NCI-H1048 (cell line): ENCODE results near the gene ZNF655.
"Not testable (repeated sequence)": the region's sequence is repeated elsewhere in the genome, so short reads cannot be mapped to it uniquely, and the experiment has no call there.

Source experiments
- DNase-seq: peaks from one replicate; lab custom pipeline; 2025; lab: John Stamatoyannopoulos, UW

ZNF655 gene

DNA sequence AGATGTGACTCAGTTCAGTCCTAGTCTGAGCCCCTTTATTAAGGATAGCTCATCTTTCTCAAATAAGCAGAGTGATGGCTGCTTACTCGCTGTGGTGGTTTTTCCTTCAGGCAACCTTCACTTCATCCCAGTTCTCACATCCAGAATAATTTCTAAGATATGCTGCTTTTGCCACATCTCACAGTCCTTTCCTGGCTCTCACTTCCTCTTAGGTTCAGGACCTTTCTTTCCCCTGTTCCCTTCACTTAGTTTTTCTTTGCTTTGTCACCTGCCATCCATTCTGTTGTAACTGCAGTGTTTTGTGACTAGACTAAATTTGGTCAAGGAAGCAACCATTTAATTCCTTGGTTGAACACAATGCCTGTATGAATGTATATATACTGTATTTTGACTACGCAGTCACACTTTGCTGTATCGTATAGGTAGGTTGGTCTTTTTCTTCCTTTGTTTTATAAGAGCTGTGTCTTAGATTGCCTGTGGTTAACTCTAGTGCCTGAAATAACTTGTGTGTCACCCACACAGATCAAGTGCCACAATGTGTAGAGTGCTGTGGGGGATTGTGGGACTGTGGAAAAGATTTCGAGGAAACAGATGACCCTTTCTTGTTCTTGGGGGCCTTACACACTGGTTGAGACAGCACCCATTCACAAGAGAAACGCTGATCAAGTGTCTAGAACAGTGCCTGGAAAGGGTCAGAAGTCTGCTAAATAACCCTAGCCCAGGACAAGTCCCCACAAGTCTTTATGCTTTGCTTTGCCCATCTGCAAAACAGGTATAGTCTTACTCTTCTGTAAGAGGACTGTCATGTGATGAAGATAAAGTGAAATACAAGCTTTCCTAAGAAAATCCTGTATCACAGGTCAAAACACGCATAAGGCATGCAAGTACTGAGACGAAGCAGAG is 2.6 kb downstream of the ZNF655 start:
- DNase-seq = no peak

DNA sequence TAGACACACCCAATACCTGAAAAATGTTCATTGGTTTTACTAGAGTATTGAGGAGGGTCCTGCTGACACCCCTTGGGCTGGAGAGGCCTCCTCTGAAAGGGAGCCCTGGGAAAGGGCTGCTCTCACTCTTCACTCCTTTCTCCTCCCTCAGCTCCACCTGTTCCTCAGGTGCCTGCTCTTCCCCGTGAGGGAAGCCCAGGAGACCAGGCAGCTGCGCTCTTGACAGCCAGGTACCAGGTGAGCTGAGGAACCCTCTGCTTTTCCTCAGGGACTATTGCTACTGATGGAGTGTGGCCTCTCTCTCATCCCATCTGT is 3.3 kb downstream of the ZNF655 start:
- DNase-seq = no peak

DNA sequence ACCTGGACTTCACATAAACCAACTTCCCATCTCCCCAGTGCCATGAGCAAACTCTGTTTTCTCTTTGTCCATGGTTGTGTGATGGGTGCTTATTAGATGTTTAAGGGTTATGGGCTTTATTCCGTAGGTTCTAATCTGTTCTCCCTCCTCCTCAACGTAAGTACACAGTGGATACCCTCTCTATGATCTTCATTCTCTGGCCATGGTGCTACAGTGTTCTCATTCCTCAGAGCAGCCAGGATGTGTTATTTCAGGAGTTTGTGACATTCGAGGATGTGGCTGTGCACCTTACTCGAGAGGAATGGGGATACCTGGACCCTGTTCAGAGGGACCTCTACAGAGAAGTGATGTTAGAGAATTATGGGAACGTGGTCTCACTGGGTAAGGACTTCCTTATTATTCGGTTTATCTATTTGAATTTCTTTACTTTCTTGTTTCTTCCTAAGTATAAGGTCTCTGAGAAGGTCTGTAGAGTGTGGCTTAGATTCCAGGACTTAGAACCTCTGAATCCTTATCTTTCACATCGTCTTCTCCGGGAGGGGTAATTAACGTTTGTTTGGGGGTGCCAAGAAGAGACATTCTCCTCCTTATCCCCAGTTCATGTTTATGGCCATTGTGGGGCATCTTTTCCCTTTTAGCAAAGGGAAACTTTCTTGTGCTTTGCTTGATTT is 3.8 kb downstream of the ZNF655 start:
- DNase-seq = no peak

DNA sequence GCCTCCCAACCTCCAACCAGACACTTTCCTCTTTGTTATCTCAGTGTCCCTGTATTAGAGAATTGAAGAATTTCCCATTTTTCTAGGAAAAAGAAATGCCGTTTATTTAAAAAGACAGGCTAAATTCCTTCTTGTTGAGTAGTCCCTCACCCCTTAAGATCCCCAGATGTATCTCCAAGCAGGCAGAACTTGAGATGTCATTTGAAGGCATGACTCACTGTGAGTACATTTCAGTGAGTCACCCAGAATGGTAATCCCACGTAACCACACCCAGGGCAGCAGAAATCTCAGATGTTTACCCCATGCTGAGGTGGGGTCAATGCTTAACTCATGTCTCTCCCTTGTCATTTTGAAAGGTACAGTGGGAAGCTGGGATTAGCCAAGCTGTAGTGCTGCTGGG is 4.4 kb downstream of the ZNF655 start:
- no peak for DNase-seq

DNA sequence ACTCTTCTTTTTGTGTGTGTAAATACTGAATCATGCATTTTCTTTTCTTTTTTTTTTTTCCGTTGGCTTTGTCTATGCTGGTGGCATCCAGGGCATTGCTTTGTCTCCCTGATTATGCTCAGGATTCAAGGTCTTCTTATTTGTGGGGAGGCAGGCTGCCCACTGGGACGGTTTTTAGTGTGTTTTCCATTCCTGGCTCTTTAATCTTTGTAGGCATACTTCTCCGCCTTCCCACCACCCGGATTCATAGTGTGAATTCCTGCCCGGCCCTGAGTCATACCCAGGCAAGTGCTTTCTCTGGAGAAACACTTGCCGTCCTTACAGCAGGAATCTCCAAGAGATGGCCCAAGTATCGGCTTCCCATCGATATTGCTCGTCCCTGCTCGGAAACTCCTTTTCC is 5.2 kb downstream of the ZNF655 start:
- DNase-seq = no peak

DNA sequence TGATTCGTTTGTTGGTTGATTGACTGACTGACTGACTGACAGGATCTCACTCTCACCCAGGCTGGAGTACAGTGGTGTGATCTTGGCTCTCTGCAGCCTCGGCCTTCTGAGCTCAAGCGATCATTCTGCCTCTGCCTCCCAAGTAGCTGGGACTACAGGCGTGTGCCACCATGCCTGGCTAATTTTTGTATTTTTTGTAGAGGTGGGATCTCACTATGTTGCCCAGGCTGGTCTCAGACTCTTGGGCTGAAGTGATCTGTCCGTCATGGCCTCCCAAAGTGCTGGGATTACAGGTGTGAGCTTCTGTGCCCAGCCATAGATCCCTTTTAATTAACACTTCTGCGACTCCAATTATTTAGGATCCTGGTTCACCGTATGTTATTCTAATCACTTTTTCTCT is 10.3 kb downstream of the ZNF655 start:
- not testable (repeated sequence) for DNase-seq

DNA sequence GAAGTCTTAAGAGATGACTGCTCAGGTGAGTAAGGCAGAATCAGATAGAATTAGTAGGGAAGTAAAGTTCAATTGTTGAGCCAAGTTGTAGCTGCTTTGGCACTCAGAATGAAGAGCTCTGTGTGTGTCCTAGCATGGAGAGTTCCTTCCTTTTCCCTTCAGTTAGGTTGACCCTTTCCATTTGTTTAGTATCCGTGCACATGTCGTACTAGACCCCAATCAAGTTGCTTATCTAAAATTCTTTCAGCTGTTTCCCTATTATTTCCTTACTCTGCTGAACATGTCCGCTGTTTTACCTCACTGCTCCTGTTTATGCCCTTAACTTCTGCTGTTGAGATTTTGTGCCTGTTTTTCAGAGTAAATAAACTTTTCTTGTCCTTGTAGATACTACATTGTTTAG is 13.3 kb downstream of the ZNF655 start:
- no peak for DNase-seq

DNA sequence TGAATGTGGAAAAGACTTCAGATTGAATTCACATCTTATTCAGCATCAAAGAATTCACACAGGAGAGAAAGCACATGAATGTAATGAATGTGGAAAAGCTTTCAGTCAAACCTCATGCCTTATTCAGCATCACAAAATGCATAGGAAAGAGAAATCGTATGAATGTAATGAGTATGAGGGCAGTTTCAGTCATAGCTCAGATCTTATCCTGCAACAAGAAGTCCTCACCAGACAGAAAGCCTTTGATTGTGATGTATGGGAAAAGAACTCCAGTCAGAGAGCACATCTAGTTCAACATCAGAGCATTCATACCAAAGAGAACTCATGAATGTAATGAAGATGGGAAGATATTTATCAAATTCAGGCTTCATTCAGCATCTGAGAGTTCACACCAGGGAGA is 14.8 kb downstream of the ZNF655 start:
- no peak for DNase-seq

DNA sequence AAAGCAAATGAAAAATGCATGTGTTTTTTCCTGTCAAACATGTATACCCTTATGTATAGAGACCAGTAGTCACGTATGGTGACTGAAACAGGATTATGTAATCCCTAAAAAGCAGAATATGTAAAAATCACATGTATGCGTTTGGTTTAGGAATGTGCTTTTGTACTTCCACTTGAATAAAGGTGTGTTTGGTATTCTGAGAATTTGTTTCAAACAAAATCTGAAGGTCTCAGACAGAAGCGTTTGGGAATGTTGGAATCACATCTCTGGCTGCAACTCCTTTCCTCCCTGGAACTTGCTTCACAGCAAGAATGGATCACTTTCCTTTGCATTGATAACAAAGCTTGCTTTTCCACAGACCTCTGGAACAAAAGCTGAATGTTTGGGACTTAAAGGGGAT is 17.8 kb downstream of the ZNF655 start:
- DNase-seq = no peak

DNA sequence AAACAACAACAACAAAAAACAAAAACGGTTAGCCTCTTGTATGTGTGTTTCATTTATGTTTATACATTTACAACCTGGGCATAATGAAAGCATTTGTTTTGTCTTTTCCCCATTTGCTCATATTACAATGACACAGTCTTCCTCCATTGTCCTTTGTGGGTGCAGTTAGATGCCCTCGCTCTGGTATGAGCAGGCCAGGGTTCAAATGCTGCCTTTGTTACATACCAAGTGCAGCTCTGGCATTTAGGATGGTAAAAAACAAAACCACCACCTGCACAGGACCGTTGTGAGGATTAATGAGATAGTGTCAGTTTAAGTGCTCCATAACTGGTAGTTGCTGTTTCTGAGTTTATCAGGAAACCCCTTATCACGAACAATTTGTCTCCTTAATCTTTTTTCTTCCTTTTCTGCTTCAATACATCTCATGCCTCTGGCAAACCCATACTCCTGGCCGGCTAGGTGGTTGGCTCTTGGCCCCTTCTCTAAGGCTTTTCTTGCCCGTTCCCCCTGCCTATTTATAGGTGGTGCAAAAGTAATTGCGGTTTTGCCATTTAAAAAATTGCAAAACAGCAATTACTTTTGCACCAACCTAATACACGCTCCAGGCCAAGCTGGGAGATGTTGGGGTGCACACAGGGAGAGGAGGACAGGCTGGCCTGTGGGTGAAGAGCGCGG is 21.0 kb downstream of the ZNF655 start:
- DNase-seq = no peak

DNA sequence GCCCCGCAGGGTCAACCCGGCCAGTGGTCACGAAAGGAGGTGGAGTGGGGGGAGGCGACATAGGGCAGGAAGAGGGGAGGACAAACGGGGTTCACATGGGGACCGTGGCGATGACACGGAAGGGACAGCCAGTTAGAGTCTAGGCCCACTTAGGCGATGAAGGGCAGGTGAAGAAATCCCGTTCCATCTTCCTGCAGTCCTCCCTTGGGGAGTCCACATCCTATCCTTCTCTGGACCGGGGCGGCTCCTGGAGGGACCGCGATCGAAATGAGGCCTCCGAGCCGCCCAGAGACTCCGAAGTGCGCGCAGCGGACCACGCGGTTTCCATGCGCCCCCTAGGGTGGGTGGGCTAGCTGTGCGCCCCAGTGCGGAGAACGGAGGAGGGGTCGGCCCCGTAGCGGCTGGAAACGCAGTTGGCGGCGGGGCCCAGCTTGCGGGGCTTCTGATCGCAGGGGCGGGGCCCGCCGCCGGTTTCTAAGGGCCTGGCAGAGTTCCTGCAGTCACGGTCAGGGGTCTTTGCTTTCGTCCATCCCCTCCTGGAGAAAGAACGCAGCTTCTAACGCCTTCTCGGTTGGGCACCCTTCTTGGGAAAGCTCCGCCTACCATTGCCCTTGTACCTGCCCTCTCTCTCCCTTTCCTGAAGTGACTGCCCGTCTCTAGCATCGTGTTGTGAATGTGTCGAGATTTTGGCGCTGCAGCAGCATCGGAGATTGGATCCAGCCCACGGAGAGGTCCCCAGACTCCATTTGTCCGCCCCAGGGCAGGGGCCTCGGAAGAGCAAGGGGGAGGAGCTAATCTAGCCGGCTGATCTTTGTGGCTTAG is 21.7 kb downstream of the ZNF655 start:
- no peak for DNase-seq

DNA sequence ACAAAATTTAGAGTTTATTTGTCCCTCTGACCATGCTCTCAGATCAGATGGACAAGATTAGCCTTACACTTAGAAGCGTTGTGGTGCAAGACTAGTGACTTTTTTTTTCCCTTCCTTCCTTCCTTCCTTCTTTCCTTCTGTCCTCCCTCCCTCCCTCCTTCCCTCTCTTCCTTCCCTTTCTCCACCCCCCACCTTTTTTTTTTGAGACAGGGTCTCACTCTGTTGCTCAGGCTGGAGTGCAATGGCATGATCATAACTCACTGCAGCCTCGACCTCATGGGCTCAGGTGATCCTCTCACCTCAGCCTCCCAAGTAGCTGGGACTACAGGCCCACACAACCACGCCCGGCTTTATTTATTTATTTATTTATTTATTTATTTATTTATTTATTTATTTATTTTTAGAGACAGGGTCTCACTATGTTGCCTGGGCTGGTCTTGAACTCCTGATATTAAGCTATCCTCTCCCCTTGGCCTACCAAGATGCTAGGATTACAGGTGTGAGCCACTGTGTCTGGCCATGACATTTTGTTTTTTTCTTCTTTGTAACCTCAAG is 22.4 kb downstream of the ZNF655 start:
- DNase-seq = not testable (repeated sequence)

DNA sequence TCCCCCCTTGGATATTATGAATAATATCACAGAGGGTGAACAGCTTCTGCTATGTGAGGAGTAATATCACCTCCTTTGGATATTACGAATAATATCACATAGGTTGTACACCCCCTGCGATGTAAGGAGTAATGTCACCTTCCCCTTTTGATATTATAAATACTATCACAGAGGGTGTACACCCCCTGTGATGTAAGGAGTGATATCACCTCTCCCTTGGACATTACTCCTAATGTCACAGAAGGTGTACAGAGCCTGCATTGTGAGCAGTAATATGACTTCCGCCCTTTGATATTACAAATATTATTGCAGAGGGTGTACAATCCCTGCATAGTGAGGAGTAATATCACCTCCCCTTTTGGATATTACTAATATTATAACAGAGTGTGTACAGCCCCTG is 30.4 kb downstream of the ZNF655 start:
- no peak for DNase-seq

DNA sequence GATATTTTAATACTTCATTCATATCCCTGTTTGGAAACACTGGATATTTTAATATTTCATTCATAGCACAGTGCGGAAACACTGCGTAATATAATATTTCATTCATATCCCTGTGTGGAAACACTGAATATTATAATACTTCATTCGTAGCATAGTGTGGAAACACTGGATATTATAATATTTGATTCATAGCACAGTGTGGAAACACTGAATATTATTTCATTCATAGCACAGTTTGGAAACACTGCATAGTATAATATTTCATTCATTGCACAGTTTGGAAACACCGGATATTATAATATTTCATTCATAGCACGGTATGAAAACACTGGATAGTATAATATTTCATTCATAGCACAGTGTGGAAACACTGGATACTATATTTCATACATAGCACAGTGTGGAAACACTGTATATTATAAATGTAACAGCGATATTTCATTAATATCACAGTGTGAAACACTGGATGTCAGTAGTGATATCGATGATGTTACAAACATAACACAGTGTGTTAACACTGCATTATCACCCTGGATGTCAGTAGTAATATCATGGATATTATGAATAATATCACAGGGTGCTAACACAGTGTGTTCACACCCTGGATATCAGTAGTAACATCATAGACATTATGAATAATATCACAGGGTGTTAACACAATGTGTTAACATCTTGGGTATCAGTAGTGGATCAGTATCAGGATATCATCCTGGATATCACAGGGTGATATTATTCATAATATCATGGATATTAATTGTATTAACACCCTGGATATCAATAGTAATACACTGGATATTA is 36.7 kb downstream of the ZNF655 start:
- DNase-seq = no peak

DNA sequence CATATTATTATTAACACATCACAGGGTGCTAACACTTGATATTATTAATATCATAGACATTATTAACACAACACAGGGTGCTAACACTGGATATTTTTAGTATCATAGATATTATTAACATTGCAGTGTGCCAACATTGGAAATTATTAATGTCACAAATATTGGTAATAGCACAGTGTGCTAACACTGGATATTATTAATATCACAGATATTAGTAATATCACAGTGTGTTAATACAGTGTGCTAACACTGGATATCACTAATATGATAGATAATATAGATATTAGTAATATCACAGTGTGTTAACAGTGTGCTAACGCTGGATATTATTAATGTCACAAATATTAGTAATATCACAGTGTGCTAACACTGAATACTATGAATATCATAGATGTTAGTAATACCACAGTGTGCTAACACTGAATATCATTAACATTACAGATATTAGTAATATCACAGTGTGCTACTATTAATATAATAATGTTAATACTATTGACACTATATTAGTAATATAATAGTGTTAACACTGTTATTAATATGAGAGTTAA is 38.0 kb downstream of the ZNF655 start:
- no peak for DNase-seq

DNA sequence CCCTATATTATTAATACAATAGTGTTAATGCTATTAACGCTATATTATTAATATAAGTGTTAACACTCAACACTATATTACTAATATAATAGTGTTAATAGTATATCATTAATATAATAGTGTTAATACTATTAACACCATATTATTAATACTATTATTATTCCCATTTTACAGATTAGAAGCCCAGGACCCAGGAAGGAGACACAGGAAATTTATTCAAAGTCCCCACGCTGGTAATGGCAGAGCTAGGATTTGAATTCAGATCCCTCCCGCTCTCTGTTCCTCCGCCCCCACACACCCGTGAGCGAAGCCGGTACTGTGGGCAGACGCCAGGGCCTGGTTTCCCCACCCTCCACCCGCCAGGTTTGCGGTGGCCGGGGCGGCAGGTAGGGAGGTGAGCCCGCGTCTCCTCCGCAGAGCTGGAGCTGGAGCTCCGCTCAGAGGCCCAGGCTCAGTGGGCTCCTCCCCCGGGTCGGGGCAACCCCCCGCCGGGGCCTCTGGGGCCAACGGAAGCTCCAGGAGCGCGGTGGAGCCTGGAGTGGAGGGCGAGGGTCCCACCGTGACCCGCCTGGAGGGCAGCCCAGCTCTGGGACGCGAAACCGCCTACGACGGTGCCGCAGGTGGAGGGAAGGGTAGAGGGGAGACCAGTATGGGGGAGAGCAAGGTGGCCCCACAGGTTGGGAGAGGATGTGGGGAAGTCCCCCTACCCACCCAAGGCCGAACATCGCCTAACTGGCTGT is 39.5 kb downstream of the ZNF655 start, which contains the start of gene TMEM225B:
Gene TMEM225B, plus strand, starts transcription at position 506 of the 740 bp plus-strand sequence. CDS start 6,122 bp downstream, outside the sequence.
- DNase-seq = no peak

DNA sequence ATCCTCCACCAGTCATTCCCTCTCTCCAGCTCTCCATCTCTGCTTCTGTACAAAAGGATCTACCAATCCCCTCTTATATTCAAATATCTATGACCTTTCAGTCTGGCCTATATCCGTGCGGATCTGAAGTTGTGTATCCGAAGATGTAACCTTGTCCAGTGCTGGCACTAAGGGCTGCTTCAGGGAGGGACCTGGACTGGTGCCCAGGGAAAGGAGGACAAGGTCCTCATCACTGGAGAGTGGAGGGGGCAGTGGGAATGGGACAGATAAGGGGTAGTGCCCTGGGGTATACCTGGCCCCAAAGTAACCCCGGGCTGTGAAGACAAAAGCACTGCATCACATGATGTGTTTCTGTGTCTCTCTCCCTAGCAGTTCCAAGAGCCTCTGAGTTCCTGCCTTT is 41.4 kb downstream of the ZNF655 start:
- DNase-seq = no peak

DNA sequence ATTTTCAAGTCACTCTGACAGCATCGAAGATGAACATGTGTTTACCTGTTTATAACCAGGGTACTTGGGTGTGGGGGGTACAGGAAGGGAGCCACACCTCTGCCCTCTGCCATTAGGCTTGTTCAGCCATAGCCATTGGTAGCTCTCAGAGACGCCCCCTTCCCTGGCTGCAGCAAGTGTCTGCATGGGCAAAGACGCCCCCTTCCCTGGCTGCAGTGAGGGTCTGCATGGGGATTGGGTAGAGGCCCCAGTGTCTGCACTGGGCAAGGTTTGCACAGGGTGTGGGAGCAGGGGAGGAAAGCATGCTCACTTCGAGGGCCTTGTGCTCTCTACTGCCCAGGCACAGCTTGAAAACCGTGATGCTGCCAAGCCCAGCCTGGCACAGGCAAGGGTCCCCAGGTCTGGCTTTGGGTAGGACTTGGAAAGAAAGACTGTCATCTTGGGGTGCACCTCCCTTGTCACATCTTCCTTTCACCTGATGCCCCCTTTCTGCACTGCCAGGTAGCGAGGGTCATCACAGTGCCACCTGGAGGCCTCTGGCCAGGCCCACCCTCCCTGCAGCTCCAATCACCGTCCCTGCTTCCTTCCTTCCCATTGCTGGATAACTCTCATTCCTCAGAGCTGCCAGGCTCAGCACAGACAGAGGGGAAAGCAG is 43.3 kb downstream of the ZNF655 start:
- no peak for DNase-seq

DNA sequence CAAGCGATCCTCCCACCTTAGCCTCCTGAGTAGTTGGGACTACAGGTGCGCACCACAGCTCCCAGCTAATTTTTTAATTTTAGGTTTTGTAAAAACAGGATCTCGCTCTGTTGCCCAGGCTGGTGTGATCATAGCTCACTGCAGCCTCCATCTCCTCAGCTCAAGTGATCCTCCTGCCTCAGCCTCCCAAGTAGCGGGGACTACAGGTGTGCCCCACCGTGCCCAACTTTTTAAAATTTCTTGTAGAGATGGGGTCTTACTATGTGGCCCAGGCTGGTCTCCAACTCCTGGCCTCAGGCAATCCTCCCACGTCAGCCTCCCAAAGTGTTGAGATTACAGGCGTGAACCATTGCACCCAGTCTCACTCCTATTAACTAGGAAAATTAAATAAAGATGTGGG is 47.1 kb downstream of the ZNF655 start:
- DNase-seq = no peak
